ENCODE measurements around the gene NHS.

GRCh38 chrX:17591741-17592110, 216.7 kb downstream of the NHS start:
- TF ChIP-seq CTCF (IDR thresholded peaks at IDR 0.05) (no peak), POLR2A (IDR thresholded peaks at IDR 0.05) (no peak), EP300 (IDR thresholded peaks at IDR 0.05) (no peak), POLR2AphosphoS5 (IDR thresholded peaks at IDR 0.05) (no peak)
